AG10803 (cell line): ENCODE measurements around the gene MYADM.

Source experiments
- DNase-seq: peaks from one replicate; pipeline ENCODE4 v3.0.0; 2010; ENCODE audit warnings: low read depth
- H3K4me3 ChIP-seq: 2 replicates; pipeline ENCODE4 v1.5.1; 2011; ENCODE audit warnings: mild to moderate bottlenecking, low read length, control low read depth
- TF ChIP-seq, protein P1 (sequence below): conservative IDR thresholded peaks from 2 replicates; pipeline ENCODE4 v1.5.1; 2011; ENCODE audit warnings: mild to moderate bottlenecking, low read length, control low read depth, inconsistent platforms

MYADM gene

DNA sequence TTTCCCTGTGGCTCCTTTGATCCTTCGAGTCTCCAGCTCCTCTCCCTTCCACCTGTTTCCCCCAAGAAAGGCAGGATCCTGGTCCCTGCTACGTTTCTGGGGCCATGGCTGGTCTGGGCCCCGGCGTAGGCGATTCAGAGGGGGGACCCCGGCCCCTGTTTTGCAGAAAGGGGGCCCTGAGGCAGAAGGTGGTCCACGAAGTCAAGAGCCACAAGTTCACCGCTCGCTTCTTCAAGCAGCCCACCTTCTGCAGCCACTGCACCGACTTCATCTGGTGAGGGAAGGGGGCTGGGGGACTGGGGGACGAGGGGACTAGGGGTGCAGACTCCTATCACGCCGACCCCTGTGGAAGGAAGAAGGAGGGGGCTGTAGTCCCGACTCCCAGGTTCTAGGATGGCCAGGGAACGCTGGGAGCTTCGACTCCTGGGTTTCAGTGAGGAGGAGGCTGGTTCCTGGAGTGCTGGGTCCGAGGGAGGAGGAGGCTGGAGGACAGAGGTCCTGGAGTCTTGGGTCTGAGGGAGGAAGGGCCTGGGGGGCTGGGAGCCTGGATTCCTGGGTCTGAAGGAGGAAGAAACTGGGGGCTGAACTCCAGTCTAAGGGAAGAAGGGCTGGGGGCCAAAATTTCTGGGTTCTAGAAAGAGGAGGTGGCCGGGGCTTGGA is 14.8 kb downstream of the MYADM start:
- no peak for DNase-seq
- no peak overlapping the region for H3K4me3 ChIP-seq
- TF ChIP-seq, protein P1, sequence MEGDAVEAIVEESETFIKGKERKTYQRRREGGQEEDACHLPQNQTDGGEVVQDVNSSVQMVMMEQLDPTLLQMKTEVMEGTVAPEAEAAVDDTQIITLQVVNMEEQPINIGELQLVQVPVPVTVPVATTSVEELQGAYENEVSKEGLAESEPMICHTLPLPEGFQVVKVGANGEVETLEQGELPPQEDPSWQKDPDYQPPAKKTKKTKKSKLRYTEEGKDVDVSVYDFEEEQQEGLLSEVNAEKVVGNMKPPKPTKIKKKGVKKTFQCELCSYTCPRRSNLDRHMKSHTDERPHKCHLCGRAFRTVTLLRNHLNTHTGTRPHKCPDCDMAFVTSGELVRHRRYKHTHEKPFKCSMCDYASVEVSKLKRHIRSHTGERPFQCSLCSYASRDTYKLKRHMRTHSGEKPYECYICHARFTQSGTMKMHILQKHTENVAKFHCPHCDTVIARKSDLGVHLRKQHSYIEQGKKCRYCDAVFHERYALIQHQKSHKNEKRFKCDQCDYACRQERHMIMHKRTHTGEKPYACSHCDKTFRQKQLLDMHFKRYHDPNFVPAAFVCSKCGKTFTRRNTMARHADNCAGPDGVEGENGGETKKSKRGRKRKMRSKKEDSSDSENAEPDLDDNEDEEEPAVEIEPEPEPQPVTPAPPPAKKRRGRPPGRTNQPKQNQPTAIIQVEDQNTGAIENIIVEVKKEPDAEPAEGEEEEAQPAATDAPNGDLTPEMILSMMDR = no peak

DNA sequence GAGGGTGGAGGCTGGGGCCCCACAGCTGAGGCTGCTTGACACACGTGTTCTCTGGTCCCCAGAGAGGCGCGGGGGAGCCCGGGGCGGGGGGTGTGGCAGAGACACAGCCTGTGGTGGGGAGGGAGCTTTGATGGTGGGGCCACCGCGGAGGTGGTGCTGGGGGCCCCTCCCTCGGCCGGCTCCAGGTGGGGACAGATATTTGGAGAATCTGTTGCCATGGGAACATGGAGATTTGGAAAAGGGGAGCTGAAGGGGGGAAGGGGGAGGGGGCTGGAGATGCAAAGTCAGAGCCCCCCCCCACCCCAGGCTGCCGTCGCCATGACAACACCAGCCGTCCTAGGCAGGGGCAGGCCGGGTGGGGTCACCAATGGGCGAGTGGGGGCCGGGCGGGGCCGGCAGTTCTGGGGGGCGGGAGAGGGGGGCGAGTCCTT is 15.6 kb downstream of the MYADM start:
- TF ChIP-seq, protein P1 = no peak
- no peak for DNase-seq
- no peak overlapping the region for H3K4me3 ChIP-seq

DNA sequence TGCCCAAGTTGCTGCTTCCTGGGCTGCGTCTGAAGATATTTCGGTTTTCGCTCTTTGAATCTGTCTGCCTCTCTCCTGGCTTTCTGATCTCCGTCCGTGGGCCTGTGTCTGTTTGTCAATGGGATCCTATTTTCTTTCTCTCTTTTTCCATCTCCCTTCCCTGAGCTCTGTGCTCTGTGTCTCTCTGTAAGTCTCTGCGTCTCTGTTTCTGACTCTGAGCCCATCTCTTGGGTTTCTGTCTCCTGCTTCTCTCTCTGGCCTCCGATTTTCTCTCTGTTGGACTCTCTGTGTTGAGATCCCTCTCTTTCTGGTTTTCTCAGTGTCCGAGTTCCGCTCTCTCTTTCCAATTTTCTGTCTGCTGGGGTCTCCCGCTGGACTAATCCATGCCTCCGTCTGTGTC is 16.1 kb downstream of the MYADM start:
- no peak overlapping the region for H3K4me3 ChIP-seq
- TF ChIP-seq, protein P1 = no peak
- no peak for DNase-seq

DNA sequence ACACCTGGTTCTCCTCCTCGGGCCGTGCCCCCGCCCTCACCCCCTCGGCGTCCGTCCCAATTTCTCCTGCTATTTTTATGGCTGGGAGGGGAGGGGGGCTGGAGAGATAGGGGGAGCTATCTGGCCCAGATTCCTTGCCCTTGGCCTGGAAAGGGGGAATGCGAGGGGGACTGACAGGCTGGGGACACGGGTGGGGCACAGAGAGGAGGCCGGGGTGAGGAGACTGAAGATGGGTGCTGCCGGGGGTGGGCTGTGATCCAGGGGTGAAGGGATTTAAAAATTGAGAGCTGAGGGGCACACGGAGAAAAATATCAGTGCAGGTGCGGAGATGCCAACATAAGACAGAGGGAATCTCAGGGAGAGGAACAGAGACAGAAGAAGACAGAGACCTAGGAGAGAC is 16.6 kb downstream of the MYADM start:
- TF ChIP-seq, protein P1 = no peak
- DNase-seq = no peak
- no peak overlapping the region for H3K4me3 ChIP-seq

DNA sequence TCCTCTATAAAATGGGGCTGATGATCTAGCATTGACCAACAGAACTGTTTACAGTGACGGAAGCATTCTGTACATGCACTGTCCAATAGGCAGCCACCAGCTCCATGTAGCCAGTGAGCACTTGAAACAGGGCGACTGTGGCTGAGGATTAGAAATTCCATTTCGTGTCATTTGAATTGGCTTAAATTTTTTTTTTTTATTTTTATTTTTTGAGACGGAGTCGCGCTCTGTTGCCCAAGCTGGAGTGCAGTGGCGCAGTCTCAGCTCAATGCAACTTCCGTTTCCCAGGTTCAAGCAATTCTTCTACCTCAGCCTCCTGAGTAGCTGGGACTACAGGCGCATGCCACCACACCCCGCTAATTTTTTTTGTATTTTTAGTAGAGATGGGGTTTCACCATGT is 17.4 kb downstream of the MYADM start:
- TF ChIP-seq, protein P1 = no peak
- no peak overlapping the region for H3K4me3 ChIP-seq
- no peak for DNase-seq

DNA sequence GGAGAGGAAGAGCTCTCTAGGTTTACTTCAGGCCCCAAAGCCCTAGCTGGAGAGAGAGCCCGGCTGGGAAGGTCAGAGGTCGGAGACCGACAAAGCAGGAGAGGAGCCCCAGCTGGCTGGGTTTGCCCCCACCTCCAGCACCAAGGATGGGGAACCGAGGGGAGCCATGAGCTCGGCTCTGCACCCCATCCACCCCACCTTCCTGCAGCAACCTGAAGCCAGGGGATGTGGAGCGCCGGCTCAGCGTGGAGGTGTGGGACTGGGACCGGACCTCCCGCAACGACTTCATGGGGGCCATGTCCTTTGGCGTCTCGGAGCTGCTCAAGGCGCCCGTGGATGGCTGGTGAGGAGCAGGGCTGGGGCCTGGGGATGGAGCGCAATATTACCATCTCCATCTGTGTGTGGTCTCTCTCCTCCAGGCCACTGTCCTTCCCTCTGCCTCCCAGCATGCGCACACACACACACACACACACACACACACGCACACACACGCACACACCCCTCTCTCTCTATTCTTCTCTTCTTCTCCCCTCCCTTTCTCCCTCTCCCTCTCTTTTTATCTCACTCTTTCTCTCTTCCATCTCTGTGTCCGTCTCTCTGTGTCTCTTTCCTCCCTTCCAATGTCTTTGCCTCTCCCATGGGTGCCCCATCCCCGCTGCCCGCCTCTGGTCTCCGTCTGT is 24.8 kb downstream of the MYADM start:
- TF ChIP-seq, protein P1 = no peak
- no peak overlapping the region for H3K4me3 ChIP-seq

DNA sequence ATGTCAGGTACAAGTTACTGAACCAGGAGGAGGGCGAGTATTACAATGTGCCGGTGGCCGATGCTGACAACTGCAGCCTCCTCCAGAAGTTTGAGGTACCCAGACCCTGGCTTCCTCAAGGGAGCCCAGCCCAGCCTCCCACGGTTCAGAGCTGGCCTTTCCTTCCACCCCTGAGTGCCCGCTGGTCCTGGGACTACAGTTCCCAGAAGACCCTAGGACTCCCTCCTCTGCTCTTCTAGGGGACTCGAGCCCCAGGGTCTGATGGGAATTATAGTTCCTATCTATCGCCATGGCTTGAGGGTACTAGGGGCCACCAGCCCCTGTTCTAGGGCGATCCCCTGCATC is 25.3 kb downstream of the MYADM start:
- H3K4me3 ChIP-seq = no peak overlapping the region
- DNase-seq = no peak
- TF ChIP-seq, protein P1 = no peak

More for the DNA sequence above, 24.8 kb downstream of the MYADM start:
- no peak for DNase-seq
